HG02798 (cell line): ENCODE measurements around the gene HOXB4.

Source experiments
- ATAC-seq: cut with Tn5 transposase; IDR thresholded peaks from one replicate; pipeline ENCODE4 v1.9.1; 2021; ENCODE audit warnings: mild to moderate bottlenecking; ENCODE audit not compliant: unreplicated experiment, poor library complexity

The HOXB4 gene

DNA sequence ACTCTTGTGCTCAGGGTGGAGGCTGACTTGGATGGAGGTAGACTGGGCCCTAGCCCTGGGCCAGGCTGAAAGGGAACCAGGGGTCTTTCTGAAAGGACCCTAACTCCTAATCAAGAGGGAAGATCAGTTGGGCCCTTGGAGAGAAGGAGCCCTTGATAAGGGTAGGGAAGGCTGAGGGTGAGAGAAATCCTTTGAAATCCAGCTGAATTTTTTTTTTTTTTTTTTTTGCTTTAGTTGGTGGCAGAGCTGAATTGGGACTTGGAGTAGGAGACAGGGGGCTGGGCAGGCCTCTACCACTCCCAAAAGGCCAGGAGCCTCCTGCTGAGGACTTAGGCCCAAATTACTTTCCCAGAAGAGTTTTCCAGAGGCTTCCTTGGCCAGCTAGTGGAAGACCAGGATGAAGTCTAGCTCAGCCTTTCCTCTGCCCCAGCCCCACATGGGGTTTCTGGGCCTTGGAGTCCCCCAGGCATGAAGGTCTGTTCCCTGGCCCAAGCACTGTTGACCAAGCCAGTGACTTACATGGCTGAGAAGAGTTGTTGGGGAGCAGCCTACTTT is 12.5 kb upstream of the HOXB4 start:
- ATAC-seq: no peak

DNA sequence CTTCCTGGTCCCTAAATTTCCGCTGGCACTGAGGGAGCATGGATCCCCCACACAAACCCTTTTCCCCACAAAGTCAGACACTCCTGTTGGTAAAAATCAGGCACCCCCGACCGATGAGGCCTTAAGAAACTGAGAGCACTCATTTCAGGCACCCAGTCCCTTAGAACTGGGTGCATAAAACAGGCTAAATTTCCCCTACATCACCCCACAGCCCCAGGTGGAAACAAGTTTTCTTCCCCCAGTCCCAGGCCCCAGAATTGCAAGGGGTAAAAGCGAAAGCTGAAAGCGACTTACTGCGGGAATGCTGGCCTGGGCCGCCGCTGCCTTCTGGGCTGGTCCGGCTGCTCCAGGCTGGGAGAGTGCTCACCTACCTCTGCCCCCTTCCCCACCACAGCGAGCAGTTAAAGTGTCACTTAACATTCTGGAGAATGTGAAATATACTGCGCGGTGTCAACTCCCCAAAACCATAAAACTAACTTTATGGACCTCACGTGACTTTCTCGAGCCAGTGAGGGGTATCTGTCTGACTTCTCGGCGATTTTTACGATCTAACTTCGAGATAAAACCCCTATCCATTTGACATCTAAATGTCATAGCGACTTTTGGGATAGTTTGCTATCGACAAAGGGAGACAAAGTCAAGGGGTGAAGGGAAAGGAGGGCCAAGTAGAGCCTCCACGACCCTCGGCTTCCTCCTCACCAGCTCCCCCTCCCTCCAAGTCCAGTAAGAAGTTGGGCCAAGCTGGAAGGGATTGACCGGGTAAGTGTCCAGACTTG is 11.9 kb upstream of the HOXB4 start, which contains the start of gene HOXB3:
Gene HOXB3 (minus strand): TSS at position 411 of the 776 bp plus-strand sequence. CDS start 37,767 bp downstream, outside the sequence.
- no peak for ATAC-seq

DNA sequence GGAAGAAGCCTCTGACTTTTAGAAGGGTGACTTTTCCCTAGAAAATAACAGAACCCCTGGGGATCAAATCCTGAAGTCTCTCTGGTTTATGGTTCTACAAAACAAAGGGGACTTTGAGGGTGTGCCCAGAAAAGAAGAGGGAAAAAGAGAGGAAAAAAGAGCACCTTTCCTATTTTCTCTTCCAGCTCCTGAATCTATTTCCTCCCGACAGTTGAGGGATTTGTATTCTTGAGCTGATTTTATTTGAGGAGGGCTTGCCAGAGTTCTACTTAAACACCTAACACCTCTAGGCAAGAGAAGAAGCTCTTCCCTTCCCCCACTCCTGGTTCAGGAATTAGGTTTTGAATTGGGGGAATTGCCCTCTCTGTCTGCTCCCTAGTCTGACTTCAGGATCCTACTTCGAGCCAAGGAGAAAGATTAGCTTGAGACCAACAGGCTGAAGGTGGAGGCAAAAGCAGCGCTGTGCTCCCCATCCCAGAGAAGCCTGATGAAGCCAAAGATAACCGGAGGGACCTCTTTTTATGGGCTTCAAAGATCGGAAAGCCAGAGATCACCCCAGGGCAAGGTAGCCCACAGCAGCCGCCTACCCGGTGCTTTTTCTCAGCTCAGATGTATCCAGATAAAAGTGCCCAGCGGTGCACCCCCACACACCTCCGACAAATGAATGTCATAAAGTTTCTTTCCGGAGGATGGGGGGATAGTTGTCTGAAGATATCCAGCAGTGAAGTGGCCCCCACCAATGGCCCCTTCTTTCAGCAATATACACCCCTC is 11.1 kb upstream of the HOXB4 start:
- no peak for ATAC-seq

DNA sequence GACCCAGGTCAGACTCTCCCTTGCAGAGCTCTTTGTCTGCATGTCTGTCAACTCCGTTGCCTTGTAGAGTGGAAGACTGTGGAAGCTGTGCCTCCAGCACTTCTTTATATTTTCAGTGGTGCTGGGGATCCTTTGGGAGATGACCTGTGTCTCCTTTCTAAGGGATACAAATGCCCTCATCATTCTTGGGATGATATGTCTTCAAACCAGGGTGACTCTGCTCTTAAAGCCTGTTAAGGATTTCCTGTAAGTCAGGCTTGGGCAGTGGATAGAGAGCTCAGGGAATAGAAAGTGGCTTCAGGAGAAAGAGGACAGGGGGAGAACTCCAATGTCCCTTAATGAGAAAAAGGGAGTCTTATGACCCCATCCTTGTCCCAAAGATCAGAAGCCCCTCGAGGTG is 10.4 kb upstream of the HOXB4 start:
- ATAC-seq: no peak

DNA sequence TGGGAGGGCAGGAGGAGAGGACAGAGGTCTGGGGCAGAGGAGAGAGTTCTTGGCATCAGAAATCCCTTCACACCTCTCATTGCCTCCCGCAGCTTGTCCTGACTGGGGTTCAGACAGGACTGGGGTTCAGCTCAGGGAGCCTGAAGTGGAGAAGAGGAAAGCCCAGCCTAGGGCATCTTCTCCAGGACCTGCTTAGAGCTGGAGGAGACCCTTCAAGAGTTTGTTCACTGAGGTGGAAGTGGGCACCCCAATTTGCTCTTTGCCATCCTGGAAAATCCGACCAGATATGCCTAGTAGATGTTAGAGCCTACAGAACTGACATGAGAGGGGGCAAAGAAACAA is 9.9 kb upstream of the HOXB4 start:
- ATAC-seq: no peak

DNA sequence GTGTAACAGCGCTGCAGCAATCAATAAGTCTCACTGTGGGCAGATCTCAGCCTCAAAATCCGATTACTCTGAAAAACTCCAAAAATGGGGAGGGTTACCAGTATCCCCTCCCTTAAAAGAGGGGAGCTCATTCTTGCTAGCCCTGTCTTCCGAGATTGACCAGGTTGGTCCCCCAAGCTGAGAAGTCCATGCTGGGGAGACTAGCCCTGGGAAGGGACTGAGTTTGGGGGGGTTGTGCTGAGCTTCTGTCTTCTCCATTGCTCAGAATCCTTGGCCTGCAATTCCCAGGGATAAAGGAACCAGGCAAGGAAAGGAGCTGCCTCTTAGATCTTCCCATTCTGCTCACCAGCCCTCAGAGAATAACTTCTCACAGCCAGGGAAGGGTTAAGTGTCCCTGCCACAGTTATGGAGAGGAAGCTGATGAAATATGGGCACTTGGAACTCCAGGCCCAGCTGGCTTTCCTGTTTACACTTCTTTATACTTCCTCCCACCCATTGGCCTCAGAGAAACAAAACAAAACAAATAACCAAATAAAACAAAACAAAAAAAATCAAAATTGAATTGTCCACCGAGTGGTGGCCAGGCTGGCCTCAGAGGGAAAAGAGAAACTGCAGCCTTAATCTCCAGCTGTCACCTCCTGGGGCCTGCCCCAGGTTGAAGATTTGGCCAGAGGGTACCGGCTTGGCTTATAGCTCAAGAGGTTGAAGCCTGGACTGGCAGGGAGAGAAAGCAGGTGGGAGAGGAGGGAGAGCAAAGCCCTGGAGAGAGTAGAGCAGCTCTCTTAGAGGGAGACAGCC is 9.3 kb upstream of the HOXB4 start:
- ATAC-seq: no peak

DNA sequence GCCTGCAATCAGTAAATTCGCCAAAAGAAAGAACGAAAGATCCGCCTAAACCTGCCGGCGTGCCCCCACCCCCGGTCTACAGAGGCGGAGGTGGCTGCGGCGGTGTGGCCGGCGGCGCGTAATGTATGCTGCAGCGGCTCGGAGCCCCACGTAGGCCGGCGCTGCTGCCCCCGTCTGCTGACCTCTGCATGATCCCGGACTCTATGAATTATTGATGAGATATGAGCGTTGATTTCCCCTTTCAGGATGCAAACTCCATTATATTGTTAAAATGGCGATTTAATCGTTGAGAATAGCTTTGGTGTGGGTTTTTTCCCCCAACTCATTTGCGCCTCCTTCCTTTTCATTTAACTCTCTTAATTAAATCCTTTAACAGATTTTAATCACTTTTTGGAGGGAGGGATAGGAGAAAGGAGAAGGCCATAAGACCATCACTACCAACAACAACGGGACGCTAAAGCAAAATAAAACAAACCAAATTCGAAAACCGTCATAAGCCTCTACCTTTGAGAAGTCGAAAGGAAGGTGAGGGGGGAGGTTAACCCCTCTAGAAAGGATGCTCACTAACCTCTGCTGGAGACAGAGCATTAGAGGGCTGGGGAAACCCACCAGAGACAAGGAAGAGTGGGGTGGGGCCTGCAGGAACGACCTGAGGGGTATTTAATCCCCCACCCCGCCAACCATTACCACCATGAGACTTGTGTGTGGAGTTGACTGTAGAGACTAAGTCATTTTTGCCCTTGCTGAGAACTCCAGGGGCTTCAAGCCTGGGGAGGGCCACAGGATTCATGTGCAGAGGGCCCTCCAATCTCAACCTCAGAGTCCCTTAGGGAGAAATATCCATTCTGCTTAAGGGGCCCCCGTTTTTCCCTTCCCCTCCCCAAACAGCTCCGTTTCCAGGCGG is 8.5 kb upstream of the HOXB4 start:
- no peak for ATAC-seq

DNA sequence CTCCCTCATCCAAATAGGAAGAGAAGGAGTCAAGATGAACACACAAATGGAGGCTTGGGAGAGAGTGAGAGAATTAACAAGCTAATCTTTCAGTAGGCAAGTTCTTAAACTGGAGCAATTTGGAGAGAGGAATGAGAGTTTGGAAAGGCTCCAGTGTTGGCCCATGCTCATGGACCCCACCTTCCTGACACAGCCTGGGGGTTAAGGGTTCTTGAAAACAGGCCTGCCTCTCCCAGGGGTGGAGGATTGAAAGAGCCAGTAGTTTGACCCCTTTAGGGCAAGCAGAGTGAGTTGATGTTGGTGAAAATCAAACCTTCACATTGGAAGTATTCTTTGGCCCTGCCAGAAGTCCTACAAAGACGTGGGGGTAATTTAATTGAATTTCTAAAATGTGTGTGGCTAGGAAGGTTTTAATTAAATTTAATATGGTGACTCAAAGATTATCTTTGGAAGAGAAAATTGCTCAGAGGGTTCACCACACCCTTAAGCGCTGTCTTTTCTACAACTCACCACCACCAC is 6.1 kb upstream of the HOXB4 start:
- no peak for ATAC-seq

DNA sequence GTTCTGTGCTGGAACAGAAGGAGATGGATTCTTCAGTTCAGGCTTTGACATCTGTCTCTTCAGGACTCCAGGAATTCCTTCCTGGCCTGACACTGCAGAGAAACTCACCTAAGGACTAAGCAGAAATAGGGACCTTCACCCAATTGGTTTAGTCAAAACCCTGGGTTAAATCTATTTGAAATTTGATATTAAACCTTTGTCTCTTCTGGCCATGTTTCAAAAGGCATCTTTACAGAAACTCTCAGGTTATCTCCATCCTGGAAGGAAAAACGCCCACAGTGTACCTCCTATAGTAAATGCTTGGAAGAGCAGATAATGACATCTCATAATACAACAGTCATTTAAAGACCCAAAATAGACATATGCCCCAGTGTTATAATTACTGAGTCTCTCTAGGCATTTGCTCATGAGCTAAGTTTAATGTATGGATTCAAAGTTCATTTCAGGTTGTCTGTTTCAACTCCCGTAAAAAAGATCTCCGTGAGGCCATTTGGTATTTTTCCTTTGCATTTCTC is 5.6 kb upstream of the HOXB4 start:
- ATAC-seq: no peak

DNA sequence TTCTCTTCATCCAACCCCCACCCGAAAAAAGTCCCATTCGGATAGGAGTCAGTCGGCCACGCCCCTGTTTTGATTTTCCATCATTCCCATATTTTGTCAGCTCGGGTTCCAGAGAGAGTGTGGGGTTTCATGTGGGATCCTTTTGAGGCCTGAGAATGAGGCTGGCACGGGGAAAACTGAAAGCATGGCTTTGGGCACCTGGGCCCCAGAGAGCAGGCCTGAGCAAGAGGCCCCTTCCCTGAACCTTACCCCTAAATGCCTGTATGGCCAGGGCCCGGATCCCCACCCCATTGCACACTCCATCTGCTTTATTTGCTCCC is 4.6 kb upstream of the HOXB4 start:
- no peak for ATAC-seq

DNA sequence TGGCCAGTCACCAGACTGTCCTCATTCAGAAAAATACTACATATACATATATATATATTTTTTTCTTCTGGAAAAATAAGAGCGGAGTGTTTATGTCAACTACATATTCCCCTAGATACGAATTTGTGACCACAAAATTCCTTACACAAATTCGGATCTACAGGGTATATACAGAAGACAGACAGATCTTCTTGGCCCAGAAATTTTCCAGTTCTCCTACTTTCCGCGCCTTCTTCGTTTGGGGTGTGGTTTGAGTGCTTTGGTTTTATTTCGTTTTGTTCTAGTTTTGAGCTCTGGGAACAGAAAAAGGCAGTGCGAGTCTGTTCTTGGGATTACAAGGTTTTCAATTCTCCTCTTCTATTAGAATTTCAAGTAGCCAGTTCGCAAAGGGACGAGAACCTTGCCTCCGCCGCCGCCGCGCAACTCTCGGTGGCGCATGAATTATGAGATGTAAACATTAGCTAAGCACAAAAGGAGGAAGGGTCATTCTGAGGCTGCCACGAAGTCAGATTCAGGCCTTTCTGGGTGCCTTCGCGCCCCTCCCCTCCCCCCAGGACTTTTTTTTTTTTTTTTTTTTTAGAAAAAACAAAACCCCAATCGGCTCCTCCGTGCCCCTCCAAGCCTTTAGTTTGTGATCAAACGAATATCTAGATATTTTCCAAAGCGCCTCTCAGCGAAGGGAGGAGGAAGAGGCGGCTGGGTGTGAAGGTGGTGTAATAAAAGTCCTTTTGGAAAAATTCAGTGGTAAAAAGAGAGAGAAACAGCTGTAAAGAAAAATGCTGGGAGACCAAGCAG is 1.8 kb upstream of the HOXB4 start:
- ATAC-seq: no peak

DNA sequence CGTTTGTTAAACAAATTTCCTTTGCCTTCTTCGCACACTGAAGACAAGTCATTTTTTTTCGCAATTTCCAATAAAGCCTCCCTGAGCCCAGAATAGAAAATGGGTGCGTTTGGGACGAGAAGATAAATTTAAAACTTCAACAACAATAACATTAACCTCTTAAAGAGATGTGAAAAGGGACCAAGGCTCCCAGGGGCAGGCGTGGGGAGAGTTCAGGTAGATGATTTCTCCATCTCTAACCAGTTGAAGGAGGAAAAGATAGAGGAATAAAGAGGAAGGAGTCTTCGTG is 1.3 kb upstream of the HOXB4 start:
- no peak for ATAC-seq

DNA sequence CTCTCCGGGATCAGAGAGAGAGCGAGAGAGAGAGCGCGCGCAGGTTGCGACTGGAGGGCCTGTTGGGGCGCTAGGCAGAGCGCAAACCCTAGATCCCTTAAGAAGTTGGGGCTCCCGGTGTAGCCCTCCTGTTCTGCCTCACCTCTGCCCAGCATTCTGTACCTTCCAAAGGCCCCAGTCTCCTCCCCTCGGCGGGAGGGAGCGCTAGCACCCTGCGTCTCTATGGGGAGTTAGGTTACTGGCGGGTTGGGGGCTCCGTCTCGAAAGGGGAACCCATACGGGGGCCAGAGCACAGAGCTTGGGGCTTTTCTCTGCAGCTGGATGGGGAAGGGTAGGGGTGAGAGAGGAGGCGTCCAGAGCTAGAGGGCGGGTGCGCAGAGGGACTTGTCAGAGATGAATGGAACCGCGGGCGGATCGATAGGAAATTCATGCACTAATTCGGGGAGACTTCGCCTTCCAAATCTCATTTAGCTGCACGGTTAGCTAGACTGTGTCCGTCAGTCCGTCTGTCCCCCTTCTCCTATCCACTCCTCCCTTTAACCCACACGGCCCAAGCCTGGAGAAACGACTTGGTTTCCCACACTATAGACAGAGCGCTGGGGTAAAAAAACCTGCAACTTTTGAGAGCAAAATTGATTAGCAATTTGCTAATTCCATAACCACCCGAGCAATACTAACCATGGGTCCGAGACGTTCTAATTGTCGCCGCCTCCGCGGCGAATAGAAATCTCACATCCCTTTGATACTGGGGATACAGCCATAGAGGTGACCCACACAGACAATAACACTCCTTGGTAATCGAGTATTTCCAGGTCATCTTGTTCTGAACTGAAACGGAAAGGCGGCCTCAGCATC is 693 bp upstream of the HOXB4 start:
- peak; percentile 39 for ATAC-seq

DNA sequence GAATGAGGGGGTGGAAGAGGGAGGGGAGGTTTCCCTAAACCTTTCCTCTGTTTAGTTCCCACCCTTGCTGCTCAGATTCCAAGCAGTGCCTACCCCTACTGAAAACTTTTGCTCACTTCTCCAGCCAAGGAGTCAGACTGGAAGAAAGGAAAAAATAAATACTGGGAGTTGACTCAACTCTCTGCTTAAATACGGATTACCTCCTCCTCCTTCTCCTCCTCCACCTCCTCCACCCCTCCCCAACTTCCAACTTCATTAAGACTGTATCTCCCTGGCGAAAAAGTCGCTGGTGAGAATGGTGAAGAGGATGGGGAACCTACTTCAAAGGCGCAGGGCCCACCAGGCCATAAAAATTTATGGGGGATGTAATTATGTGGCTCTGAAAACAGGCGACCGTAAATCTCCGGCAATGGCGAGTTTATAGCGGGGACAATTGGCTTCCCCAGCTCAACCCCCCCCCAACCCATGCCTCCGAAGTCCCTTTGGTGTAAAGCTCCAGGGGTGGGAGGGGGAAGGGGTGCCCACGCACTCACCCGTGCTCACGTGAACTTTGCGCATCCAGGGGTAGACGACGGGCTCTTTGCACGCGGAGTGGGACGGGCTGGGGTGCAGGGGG is 712 bp downstream of the HOXB4 start:
- ATAC-seq: peak; percentile 4

DNA sequence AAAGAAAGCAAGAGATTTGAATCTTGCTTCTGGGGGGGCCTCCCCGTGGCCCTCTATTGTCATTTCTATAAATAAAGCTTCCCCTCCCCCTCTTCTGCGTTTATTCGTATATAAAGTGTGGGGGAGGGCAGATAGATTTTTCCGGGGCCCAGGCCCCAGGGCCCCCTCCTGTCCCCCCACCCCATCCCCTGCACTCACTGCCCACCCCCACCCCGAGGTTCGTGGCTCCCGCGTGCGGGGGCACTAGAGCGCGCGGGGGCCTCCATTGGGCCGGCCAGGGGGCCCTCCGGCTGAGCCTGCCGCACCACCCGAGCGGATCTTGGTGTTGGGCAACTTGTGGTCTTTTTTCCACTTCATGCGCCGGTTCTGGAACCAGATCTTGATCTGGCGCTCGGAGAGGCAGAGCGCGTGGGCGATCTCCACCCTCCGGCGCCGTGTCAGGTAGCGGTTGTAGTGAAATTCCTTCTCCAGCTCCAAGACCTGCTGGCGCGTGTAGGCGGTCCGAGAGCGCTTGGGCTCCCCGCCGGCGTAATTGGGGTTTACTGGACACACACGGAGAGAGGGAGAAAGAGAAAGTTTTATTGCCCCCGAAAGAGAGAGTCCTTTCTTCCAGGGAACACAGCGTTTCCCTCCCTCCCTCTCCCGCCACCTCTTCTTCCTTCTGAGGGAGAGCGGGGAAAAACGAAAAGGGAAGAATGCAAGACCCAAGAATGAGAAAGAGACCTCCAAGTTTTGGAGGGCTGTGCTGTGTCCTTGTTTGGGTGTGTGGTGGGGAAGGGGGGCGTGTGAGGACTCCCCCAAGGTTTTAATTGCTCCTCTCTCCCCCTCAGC is 1.5 kb downstream of the HOXB4 start:
- no peak for ATAC-seq

DNA sequence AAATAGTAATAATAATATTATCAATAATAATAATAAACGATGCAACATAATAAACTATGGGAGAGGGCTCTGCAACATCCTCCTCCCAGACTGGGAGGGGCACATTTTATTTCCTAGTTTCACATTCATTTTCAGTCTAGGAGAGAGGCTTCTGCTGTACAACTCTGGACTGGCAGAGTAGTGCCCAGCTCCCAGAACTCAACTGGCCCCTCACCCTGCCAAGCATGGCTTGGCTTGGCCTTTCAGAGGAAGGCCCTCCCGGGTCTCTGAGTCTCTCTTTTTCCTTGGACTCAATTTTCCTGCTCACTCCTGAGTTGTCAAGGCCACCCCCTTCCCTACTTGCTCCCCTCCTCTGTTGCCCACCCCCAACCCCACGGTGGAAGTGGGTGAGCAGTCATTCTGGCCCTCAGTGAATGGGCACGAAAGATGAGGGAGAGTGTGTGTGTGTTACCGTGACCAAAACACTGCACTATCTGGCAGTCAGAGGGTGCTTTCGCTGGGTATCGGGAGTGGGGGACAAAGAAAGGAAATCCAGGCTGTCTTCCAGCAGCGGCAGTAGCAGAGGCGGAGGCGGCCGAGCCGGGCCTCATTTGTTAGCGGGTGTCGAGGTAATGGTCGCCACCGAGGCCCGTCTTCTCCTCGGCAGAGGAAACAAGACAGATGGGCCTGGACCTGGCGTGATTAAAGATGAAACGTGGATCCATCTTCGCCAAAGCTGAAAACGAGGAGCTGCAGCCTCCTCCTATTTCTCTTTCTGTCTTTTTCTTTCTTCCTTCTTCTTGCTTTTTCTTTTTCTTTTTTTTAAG is 2.3 kb downstream of the HOXB4 start:
- no peak for ATAC-seq
